ENCODE results near the gene CREB1. TPM values are rescaled to one million over a fixed set of nuclear protein-coding genes. Genes with fewer than 3 reads are reported as not detected.

CREB1 gene
- polyA plus RNA-seq, 1 of the 3 experiments (the other 2 are of a cell fraction): 14.5 TPM

GRCh38 chr2:207505171-207505570 lies 24.6 kb upstream of the CREB1 start (continued):
- no peak for TF ChIP-seq ZBTB33 (IDR thresholded peaks at IDR 0.05; ENCODE audit: borderline replicate concordance, low read depth)

- peaks cover 11% of the 10 kb centered on the region for H3F3A ChIP-seq (replicated peaks; ENCODE audit: insufficient read depth)
- POLR2A ChIA-PET: no interaction called here
- H3K4me2 ChIP-seq: peak overlapping the region; percentile 30
- H3K4me1 ChIP-seq (ENCODE audit: control insufficient read depth in 1 of 2, insufficient read depth in 2 of 2, low read depth in 1 of 2, low read length in 1 of 2): peaks cover 7 to 35% of the 10 kb centered on the region in 2 experiments; a peak in 3 of 4 replicates
- no peaks in the 10 kb centered on the region for H3K79me2 ChIP-seq (ENCODE audit: insufficient read depth)
- H3K36me3 ChIP-seq (replicated peaks in 1 of 2; ENCODE audit: control insufficient read depth in 1 of 2, insufficient read depth in 2 of 2, low read length in 1 of 2): no peaks in the 10 kb centered on the region
- H3K27ac ChIP-seq (ENCODE audit: low read depth in 2 of 2, low read length in 1 of 2): peak overlapping the region; percentile 75 to 76; a peak in 3 of 4 replicates
- no peaks in the 10 kb centered on the region for H3K9me3 ChIP-seq
- no peaks in the 10 kb centered on the region for H3K9me2 ChIP-seq
- CTCF ChIA-PET: interaction anchor here (0.5 to 1.2 kb wide), 2 partner anchors 706 to 725 kb away, joined by 3 read pairs; no protein-coding TSS in a partner anchor
- H4K20me1 ChIP-seq (ENCODE audit: insufficient read depth): no peaks in the 10 kb centered on the region
- H3K27me3 ChIP-seq (ENCODE audit: insufficient read depth): no peaks in the 10 kb centered on the region
- 14% methylated on average over 1 of the region's 1 CpG for WGBS (ENCODE audit: low lambda C conversion rate)
- H3K9ac ChIP-seq: peak overlapping the region; percentile 54; the same call in 1 of the 2 replicates
- H2AFZ ChIP-seq (ENCODE audit: low read depth): no peak overlapping the region
- H3K4me3 ChIP-seq (ENCODE audit: low read depth in 2 of 2, low read length in 1 of 2): no peak overlapping the region
- no peak for DNase-seq
- TF ChIP-seq REST (IDR thresholded peaks at IDR 0.05; ENCODE audit: low read depth, low read length): no peak
- TF ChIP-seq RXRA (IDR thresholded peaks at IDR 0.05; ENCODE audit: borderline replicate concordance, low read depth): peak; percentile 64; the same call in 1 of the 2 replicates
- peak; percentile 86 for TF ChIP-seq TCF12 (IDR thresholded peaks at IDR 0.05)
- TF ChIP-seq ZBTB33 (IDR thresholded peaks at IDR 0.05; ENCODE audit: borderline replicate concordance, low read depth): peak; percentile 56; the same call in 1 of the 2 replicates
- no peak for TF ChIP-seq CTCF (IDR thresholded peaks at IDR 0.05)
- peak in 1 of 2 experiments; percentile 84; a peak in 2 of 4 replicates for TF ChIP-seq EP300 (IDR thresholded peaks at IDR 0.05; ENCODE audit: borderline replicate concordance in 1 of 2, low read depth in 1 of 2, low read length in 1 of 2)
- TF ChIP-seq FOSL2 (IDR thresholded peaks at IDR 0.05; ENCODE audit: borderline replicate concordance, low read depth): peak; percentile 95
- no peak for TF ChIP-seq NRF1 (IDR thresholded peaks at IDR 0.05; ENCODE audit: low read depth, low read length)
- TF ChIP-seq MEF2A (IDR thresholded peaks at IDR 0.05; ENCODE audit: borderline replicate concordance, low read depth): peak; percentile 45; the same call in 1 of the 2 replicates
- TF ChIP-seq IRF3 (IDR thresholded peaks at IDR 0.05; ENCODE audit: low read depth, low read length): no peak
- TF ChIP-seq USF1 (IDR thresholded peaks at IDR 0.05; ENCODE audit: borderline replicate concordance, low read depth): 0 out of 2 replicates have a peak, but pooled peaks have one; percentile 11
- TF ChIP-seq SMC3 (IDR thresholded peaks at IDR 0.05; ENCODE audit: low read depth, low read length): no peak
- no peak for TF ChIP-seq GATA2 (CRISPR knock-in tag; IDR thresholded peaks at IDR 0.05)
- no peak for TF ChIP-seq RFX5 (IDR thresholded peaks at IDR 0.05; ENCODE audit: low read length)
- peak; percentile 33; the same call in 1 of the 2 replicates for TF ChIP-seq POLR2AphosphoS5 (IDR thresholded peaks at IDR 0.05; ENCODE audit: low read depth, low read length)
- TF ChIP-seq PBX3 (IDR thresholded peaks at IDR 0.05): peak; percentile 70
- no peak for TF ChIP-seq GABPA (IDR thresholded peaks at IDR 0.05; ENCODE audit: low read depth)
Measured at GRCh38 chr2:207505728-207506127, 24.0 kb upstream of the CREB1 start.

Measured in SK-N-SH (cell line).